CD14-positive monocyte (primary cell): Measurements from ENCODE around the gene FOXJ1. TPM values are rescaled to one million over a fixed set of nuclear protein-coding genes. Genes with fewer than 3 reads are reported as not detected.

Source experiments
- DNase-seq, 3 donors: peaks; one replicate each; pipeline ENCODE4 v3.0.0-alpha.2; 2011 to 2022
- H2AFZ ChIP-seq: 2 replicates; pipeline ENCODE4 v1.6.0; 2012; ENCODE audit warnings: mild to moderate bottlenecking, low read depth, low read length, inconsistent platforms; ENCODE audit not compliant: insufficient read depth, poor library complexity, severe bottlenecking
- H3K27ac ChIP-seq, 2 donors: 1 replicate in 1 of 2; 2 replicates in 1 of 2; pipeline ENCODE4 v1.5.1; 2012 to 2013; ENCODE audit warnings: low read length in 2 of 2, control low read depth in 1 of 2, inconsistent platforms in 1 of 2, low read depth in 1 of 2, mild to moderate bottlenecking in 1 of 2
- H3K27me3 ChIP-seq, 2 donors: one replicate each; pipeline versions ENCODE4 v1.6.0 to v1.6.1; 2011 to 2013; ENCODE audit warnings: low read length in 2 of 2; ENCODE audit not compliant: control insufficient read depth in 2 of 2, insufficient read depth in 2 of 2
- H3K36me3 ChIP-seq, 2 donors: replicated peaks in 1 of 2; 1 replicate in 1 of 2; 2 replicates in 1 of 2; pipeline versions ENCODE4 v1.5.1 to v1.6.1; 2012 to 2013; ENCODE audit warnings: low read length in 2 of 2, control low read depth in 1 of 2, inconsistent platforms in 1 of 2, mild to moderate bottlenecking in 1 of 2; ENCODE audit not compliant: insufficient read depth in 2 of 2, control insufficient read depth in 1 of 2
- H3K4me1 ChIP-seq, 2 donors: 1 replicate in 1 of 2; 2 replicates in 1 of 2; pipeline versions ENCODE4 v1.5.1 to v1.6.1; 2012 to 2013; ENCODE audit warnings: low read length in 2 of 2, control low read depth in 1 of 2, inconsistent platforms in 1 of 2, mild to moderate bottlenecking in 1 of 2, moderate library complexity in 1 of 2; ENCODE audit not compliant: insufficient read depth in 2 of 2, control insufficient read depth in 1 of 2
- H3K4me2 ChIP-seq: replicated peaks from 2 replicates; pipeline ENCODE3; 2012; ENCODE audit warnings: low read length, moderate library complexity, mild to moderate bottlenecking; ENCODE audit not compliant: poor library complexity, severe bottlenecking; ENCODE audit errors: extremely low read depth
- H3K4me3 ChIP-seq, 3 experiments: fragments of 200-600 bp in 1 of 3; sonication (generic) in 1 of 3; replicated peaks in 1 of 3; 1 replicate in 2 of 3; 2 replicates in 1 of 3; pipeline ENCODE4 v1.5.1; 2011 to 2013; ENCODE audit warnings: low read length in 3 of 3, mild to moderate bottlenecking in 3 of 3, control low read depth in 2 of 3, low read depth in 2 of 3, inconsistent platforms in 1 of 3, moderate library complexity in 1 of 3
- H3K79me2 ChIP-seq: 2 replicates; pipeline ENCODE4 v1.6.0; 2012; ENCODE audit warnings: mild to moderate bottlenecking, control low read depth, inconsistent platforms, low read length, moderate library complexity; ENCODE audit not compliant: insufficient read depth
- H3K9ac ChIP-seq: 2 replicates; pipeline ENCODE4 v1.6.0; 2017; ENCODE audit warnings: low read length, mild to moderate bottlenecking; ENCODE audit not compliant: insufficient read depth, poor library complexity, severe bottlenecking
- H3K9me3 ChIP-seq, 2 donors: replicated peaks in 1 of 2; 1 replicate in 1 of 2; 2 replicates in 1 of 2; pipeline versions ENCODE4 v1.5.1 to v1.6.1; 2012 to 2013; ENCODE audit warnings: low read length in 2 of 2, control low read depth in 1 of 2; ENCODE audit not compliant: control insufficient read depth in 1 of 2, insufficient read depth in 1 of 2
- H4K20me1 ChIP-seq: 2 replicates; pipeline ENCODE4 v1.6.0; 2012; ENCODE audit warnings: mild to moderate bottlenecking, low read length, control low read depth, moderate library complexity; ENCODE audit not compliant: insufficient read depth
- H3K27ac Mint-ChIP-seq, 7 donors: one replicate each; pipeline ENCODE4 v1.8.0; 2020; ENCODE audit warnings: mild to moderate bottlenecking in 7 of 7, mixed read lengths in 7 of 7, moderate library complexity in 6 of 7, inconsistent platforms in 2 of 7
- H3K27me3 Mint-ChIP-seq, 3 donors: one replicate each; pipeline ENCODE4 v1.8.0; 2021 to 2022; ENCODE audit warnings: low read depth in 3 of 3, mild to moderate bottlenecking in 3 of 3, mixed read lengths in 3 of 3, moderate library complexity in 3 of 3, inconsistent platforms in 1 of 3
- H3K36me3 Mint-ChIP-seq, 2 donors: one replicate each; pipeline ENCODE4 v1.8.0; 2020; ENCODE audit warnings: mixed read lengths in 2 of 2, inconsistent platforms in 1 of 2, mild to moderate bottlenecking in 1 of 2
- H3K4me1 Mint-ChIP-seq: one replicate; pipeline ENCODE4 v1.8.0; 2020; ENCODE audit warnings: mild to moderate bottlenecking, mixed read lengths
- H3K4me3 Mint-ChIP-seq, 2 donors: one replicate each; pipeline ENCODE4 v1.8.0; 2020; ENCODE audit warnings: mild to moderate bottlenecking in 2 of 2, mixed read lengths in 2 of 2, moderate library complexity in 1 of 2
- H3K9me3 Mint-ChIP-seq, 7 donors: one replicate each; pipeline ENCODE4 v1.8.0; 2020 to 2022; ENCODE audit warnings: mixed read lengths in 7 of 7, mild to moderate bottlenecking in 6 of 7, moderate library complexity in 6 of 7, inconsistent platforms in 2 of 7
- WGBS: methylation state at CpG from one replicate; pipeline ENCODE4 v1.1.5; 2013; ENCODE audit warnings: missing lambda C conversion rate; ENCODE audit not compliant: insufficient coverage; 5-methylcytosine and 5-hydroxymethylcytosine counted together
- intact Hi-C, 2 donors: fragments of 100-400 bp; cut with micrococcal nuclease; formaldehyde crosslinking; loops; one replicate each; pipeline versions ENCODE4 v1.15.0 to v1.15.1; 2023
- polyA plus RNA-seq, 3 donors: library from polyadenylated mRNA; depleted of rRNA in 1 of 3; unstranded in 2 of 3; stranded (reverse) in 1 of 3; fragments of 300-500 nt in 2 of 3; fragments of >200 nt in 1 of 3; fragmentation: Illumina TruSeq in 2 of 3; gene quantifications; 1 replicate in 2 of 3; 2 replicates in 1 of 3; pipeline ENCODE4 v1.2.3, GENCODE V29; 2012 to 2021
- TF ChIP-seq, protein P1 (sequence below): fragments of 200-600 bp; IDR thresholded peaks from one replicate; pipeline ENCODE4 v1.8.0; 2022; ENCODE audit warnings: antibody characterized with exemption, mild to moderate bottlenecking

The FOXJ1 gene
- polyA plus RNA-seq, 3 donors = not detected

DNA sequence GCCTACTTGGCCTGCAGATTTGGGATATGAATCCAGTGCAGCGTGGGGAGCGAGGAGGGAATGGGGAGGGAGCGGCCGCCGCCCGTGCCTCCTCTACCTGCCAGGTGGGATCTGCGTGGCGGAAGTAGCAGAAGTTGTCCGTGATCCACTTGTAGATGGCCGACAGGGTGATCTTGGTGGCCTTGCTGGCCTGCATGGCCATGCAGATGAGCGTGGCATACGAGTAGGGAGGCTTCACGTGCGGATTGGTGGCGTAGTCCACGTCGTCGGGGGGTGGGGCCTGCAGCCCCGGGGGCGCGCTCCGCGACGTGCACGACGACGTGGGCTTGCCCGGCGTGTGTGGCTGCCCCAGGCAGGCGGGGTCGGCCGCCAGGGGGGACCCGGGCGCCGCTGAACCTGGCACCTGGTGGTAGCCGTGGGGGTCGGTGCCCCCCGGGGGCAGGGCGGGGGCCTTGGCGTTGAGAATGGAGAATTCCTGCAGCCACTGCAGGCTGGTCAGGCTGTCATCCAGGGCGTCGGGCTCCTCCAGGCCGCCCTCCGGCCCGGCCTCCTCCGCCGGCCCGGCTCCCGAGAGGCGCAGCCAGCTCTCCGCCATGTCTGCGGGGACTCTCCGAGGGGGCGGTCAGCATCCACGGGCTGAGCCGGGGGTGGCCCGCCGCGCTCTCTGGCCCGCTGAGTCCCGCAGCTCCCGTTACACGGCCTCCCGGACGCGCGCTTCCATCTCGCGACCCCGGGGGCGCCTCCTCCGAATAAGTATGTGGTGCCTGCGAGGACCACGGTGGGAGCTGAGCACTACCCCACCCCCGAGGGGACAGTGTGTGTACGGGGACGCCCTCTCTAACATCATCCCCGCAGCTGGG, 1.0 kb downstream of the FOXJ1 start:
- Mint-ChIP-seq H3K36me3 (peaks cover 0 to 10% of the 10 kb centered on the region in 2 donors), H3K9me3 (peaks cover 0 to 10% (median 3%) of the 10 kb centered on the region in 7 donors), H3K27ac (peak overlapping the region in 1 of 7 donors; percentile 28), H3K4me3 (peak overlapping the region; percentile 77 to 80), H3K4me1 (peaks cover 42% of the 10 kb centered on the region), H3K27me3 (peaks cover 24 to 53% (median 45%) of the 10 kb centered on the region in 3 donors)
- H3K79me2 ChIP-seq = no peaks in the 10 kb centered on the region
- WGBS = 19% methylated on average over 68 of the region's 78 CpGs
- peak overlapping the region; percentile 84 for H3K4me2 ChIP-seq
- TF ChIP-seq, protein P1, sequence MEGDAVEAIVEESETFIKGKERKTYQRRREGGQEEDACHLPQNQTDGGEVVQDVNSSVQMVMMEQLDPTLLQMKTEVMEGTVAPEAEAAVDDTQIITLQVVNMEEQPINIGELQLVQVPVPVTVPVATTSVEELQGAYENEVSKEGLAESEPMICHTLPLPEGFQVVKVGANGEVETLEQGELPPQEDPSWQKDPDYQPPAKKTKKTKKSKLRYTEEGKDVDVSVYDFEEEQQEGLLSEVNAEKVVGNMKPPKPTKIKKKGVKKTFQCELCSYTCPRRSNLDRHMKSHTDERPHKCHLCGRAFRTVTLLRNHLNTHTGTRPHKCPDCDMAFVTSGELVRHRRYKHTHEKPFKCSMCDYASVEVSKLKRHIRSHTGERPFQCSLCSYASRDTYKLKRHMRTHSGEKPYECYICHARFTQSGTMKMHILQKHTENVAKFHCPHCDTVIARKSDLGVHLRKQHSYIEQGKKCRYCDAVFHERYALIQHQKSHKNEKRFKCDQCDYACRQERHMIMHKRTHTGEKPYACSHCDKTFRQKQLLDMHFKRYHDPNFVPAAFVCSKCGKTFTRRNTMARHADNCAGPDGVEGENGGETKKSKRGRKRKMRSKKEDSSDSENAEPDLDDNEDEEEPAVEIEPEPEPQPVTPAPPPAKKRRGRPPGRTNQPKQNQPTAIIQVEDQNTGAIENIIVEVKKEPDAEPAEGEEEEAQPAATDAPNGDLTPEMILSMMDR = no peak
- H3K36me3 ChIP-seq = no peaks in the 10 kb centered on the region
- H3K4me3 ChIP-seq = peak overlapping the region in 1 of 3 experiments; percentile 79
- H3K27me3 ChIP-seq = peaks cover 15 to 44% of the 10 kb centered on the region in 2 donors
- H3K9ac ChIP-seq = no peak overlapping the region
- peaks cover 38 to 45% of the 10 kb centered on the region in 2 donors for H3K4me1 ChIP-seq
- no peak overlapping the region for H3K27ac ChIP-seq
- DNase-seq = peak; percentile 12 to 33 (median 29)
- intact Hi-C loops = no loop called here
- H2AFZ ChIP-seq = peak overlapping the region; percentile 21
- H3K9me3 ChIP-seq = peaks cover 0 to 7% of the 10 kb centered on the region in 2 donors
- no peaks in the 10 kb centered on the region for H4K20me1 ChIP-seq

DNA sequence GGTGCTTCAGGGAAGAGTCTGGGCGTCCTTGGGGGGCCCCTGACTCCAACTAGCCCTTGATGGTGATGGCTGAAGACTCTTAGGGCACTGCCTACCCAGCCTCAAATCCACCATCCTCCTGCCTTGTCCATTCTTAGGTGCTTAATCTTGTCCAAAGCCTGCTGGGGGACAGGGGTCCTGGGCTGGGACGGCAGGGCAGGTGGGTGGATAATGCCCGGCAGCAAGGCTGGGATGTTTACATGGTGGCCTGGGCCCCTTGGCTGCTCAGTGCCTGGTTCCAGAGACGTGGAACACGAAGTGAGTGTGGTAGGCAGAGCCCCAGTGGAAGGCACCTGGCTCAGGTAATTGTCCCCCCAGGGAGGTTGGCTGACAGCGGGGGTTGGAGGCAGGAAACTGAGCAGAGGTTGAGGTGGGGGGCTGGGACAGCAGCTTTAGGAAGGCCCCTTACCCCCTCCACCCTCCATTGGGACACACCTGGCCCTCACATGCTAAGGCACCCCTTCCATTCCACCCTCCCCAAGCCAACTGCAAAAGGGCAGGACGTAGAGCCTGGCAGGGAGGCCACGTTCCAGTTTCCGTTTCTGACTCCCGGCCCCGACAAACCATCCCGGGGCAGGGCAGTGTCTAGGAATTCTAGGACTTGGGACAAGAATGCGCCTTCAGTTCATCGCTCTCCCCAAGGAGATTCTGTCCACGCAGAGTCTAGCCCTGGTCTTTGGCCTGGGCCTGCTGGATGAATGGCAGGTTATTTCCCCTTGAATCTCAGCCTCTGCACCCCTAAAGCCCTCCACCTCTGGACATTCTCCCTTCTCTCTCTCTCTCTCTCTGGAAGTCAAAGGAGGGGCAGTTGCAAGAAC, 1.9 kb downstream of the FOXJ1 start:
- Histone ChIP-seq H3K27ac (no peak overlapping the region), H3K9me3 (peaks cover 0 to 7% of the 10 kb centered on the region in 2 donors), H3K4me1 (peaks cover 31 to 37% of the 10 kb centered on the region in 2 donors), H3K79me2 (no peaks in the 10 kb centered on the region), H3K4me3 (no peak overlapping the region), H4K20me1 (no peaks in the 10 kb centered on the region), H3K36me3 (no peaks in the 10 kb centered on the region), H2AFZ (no peak overlapping the region), H3K4me2 (peak overlapping the region; percentile 84), H3K27me3 (peaks cover 15 to 44% of the 10 kb centered on the region in 2 donors), H3K9ac (no peak overlapping the region)
- H3K27me3 Mint-ChIP-seq = peaks cover 24 to 53% (median 47%) of the 10 kb centered on the region in 3 donors
- H3K9me3 Mint-ChIP-seq = peaks cover 0 to 10% (median 3%) of the 10 kb centered on the region in 7 donors
- DNase-seq = no peak
- H3K4me3 Mint-ChIP-seq = peak overlapping the region in 1 of 2 donors; percentile 80
- H3K4me1 Mint-ChIP-seq = peaks cover 36% of the 10 kb centered on the region
- H3K36me3 Mint-ChIP-seq = peaks cover 0 to 10% of the 10 kb centered on the region in 2 donors
- 93% methylated on average over 13 of the region's 15 CpGs for WGBS
- peak overlapping the region in 1 of 7 donors; percentile 28 for H3K27ac Mint-ChIP-seq
- intact Hi-C loops = no loop called here
- TF ChIP-seq, protein P1 = no peak
